ENCODE results near the gene UBD.

DNA sequence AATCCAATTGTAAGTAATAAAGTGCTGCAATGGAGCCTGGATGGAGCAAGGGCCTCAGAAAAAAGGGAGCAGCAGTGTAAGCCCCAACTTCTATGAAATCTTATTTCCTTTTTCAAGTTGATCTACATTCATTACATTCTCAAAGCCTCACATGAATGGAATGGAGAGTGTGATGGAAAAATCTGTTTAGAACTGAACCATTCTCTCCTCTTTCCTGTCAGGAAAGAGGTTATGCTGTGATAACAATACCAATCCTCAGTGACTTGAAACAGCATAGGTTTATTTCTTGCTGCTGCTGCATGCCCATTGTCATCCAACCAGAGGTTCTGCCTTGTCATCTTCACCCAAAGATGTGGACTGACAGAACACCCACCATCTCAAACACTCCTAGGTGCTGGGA lies 16.5 kb upstream of the UBD start:
- TF ChIP-seq, protein P1, sequence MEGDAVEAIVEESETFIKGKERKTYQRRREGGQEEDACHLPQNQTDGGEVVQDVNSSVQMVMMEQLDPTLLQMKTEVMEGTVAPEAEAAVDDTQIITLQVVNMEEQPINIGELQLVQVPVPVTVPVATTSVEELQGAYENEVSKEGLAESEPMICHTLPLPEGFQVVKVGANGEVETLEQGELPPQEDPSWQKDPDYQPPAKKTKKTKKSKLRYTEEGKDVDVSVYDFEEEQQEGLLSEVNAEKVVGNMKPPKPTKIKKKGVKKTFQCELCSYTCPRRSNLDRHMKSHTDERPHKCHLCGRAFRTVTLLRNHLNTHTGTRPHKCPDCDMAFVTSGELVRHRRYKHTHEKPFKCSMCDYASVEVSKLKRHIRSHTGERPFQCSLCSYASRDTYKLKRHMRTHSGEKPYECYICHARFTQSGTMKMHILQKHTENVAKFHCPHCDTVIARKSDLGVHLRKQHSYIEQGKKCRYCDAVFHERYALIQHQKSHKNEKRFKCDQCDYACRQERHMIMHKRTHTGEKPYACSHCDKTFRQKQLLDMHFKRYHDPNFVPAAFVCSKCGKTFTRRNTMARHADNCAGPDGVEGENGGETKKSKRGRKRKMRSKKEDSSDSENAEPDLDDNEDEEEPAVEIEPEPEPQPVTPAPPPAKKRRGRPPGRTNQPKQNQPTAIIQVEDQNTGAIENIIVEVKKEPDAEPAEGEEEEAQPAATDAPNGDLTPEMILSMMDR (IDR thresholded peaks at IDR 0.05; ENCODE audit: low read length) = no peak
- no peak for TF ChIP-seq EZH2 (IDR thresholded peaks at IDR 0.05; ENCODE audit: borderline replicate concordance, low read length)

Data from OCI-LY1 (cell line).